Mesenchymal stem cell (in vitro differentiated cells and primary cell): Measurements from ENCODE around the gene MSL1.

Source experiments
- DNase-seq: peaks from one replicate; pipeline ENCODE4 v3.0.0-alpha.2; 2013
- H2AFZ ChIP-seq: one replicate; pipeline ENCODE4 v1.6.1; 2013; ENCODE audit warnings: low read depth, mild to moderate bottlenecking, control low read depth, inconsistent platforms, low read length, moderate library complexity
- H2AK5ac ChIP-seq: 2 replicates; pipeline ENCODE4 v1.6.1; 2013; ENCODE audit warnings: low read length, moderate library complexity, mild to moderate bottlenecking, inconsistent platforms; ENCODE audit not compliant: severe bottlenecking
- H2BK120ac ChIP-seq: one replicate; pipeline ENCODE4 v1.6.1; 2013; ENCODE audit warnings: low read depth, mild to moderate bottlenecking, inconsistent platforms, low read length, moderate library complexity
- H2BK12ac ChIP-seq, 2 experiments: one replicate each; pipeline ENCODE4 v1.6.1; 2013; ENCODE audit warnings: inconsistent platforms in 2 of 2, low read length in 2 of 2, mild to moderate bottlenecking in 2 of 2, moderate library complexity in 2 of 2, control low read depth in 1 of 2
- H2BK15ac ChIP-seq: one replicate; pipeline ENCODE4 v1.6.1; 2013; ENCODE audit warnings: mild to moderate bottlenecking, low read depth, inconsistent platforms; ENCODE audit not compliant: poor library complexity, severe bottlenecking
- H2BK5ac ChIP-seq: 2 replicates; pipeline ENCODE4 v1.6.1; 2013; ENCODE audit warnings: low read depth, mild to moderate bottlenecking, low read length, control low read depth, inconsistent platforms; ENCODE audit not compliant: poor library complexity, severe bottlenecking
- H3K14ac ChIP-seq, 2 experiments: one replicate each; pipeline ENCODE4 v1.6.1; 2013; ENCODE audit warnings: inconsistent platforms in 2 of 2, low read length in 2 of 2, control low read depth in 1 of 2, mild to moderate bottlenecking in 1 of 2, moderate library complexity in 1 of 2
- H3K18ac ChIP-seq, 2 experiments: one replicate each; pipeline ENCODE4 v1.6.1; 2013; ENCODE audit warnings: inconsistent platforms in 2 of 2, low read length in 2 of 2, control low read depth in 1 of 2, low read depth in 1 of 2, mild to moderate bottlenecking in 1 of 2
- H3K23ac ChIP-seq, 2 experiments: one replicate each; pipeline ENCODE4 v1.6.1; 2013; ENCODE audit warnings: inconsistent platforms in 2 of 2, low read length in 2 of 2, mild to moderate bottlenecking in 2 of 2, moderate library complexity in 2 of 2, control low read depth in 1 of 2
- H3K27ac ChIP-seq: 2 replicates; pipeline ENCODE4 v1.5.1; 2013; ENCODE audit warnings: mild to moderate bottlenecking, moderate library complexity, low read length, control low read depth, inconsistent platforms; ENCODE audit not compliant: poor library complexity, severe bottlenecking
- H3K27me3 ChIP-seq, 2 experiments: 2 replicates each; pipeline versions ENCODE4 v1.6.1 to v1.7.0; 2013; ENCODE audit warnings: low read length in 2 of 2, mild to moderate bottlenecking in 2 of 2, moderate library complexity in 2 of 2, control low read depth in 1 of 2, inconsistent platforms in 1 of 2; ENCODE audit not compliant: control insufficient read depth in 1 of 2, insufficient read depth in 1 of 2
- H3K36me3 ChIP-seq, 2 experiments: 2 replicates each; pipeline versions ENCODE4 v1.6.1 to v1.7.0; 2013; ENCODE audit warnings: low read length in 2 of 2, control low read depth in 1 of 2, inconsistent platforms in 1 of 2, low read depth in 1 of 2, mild to moderate bottlenecking in 1 of 2; ENCODE audit not compliant: insufficient read depth in 2 of 2, control insufficient read depth in 1 of 2
- H3K4ac ChIP-seq, 2 experiments: one replicate each; pipeline ENCODE4 v1.6.1; 2013; ENCODE audit warnings: inconsistent platforms in 2 of 2, low read length in 2 of 2, mild to moderate bottlenecking in 2 of 2, moderate library complexity in 2 of 2, control low read depth in 1 of 2, low read depth in 1 of 2
- H3K4me1 ChIP-seq: 2 replicates; pipeline ENCODE4 v1.6.1; 2013; ENCODE audit warnings: low read depth, low read length, control low read depth; ENCODE audit not compliant: control insufficient read depth, insufficient read depth
- H3K4me2 ChIP-seq: 2 replicates; pipeline ENCODE4 v1.6.1; 2013; ENCODE audit warnings: low read length, mild to moderate bottlenecking, inconsistent platforms; ENCODE audit not compliant: poor library complexity, severe bottlenecking
- H3K4me3 ChIP-seq, 2 experiments: 2 replicates each; pipeline versions ENCODE4 v1.5.1 to v1.7.0; 2013; ENCODE audit warnings: low read length in 2 of 2, mild to moderate bottlenecking in 2 of 2, control low read depth in 1 of 2, low read depth in 1 of 2; ENCODE audit not compliant: insufficient read depth in 1 of 2
- H3K79me1 ChIP-seq: replicated peaks from 2 replicates; pipeline ENCODE4 v1.6.1; 2013; ENCODE audit warnings: mild to moderate bottlenecking, control low read depth, low read length, inconsistent platforms; ENCODE audit not compliant: poor library complexity, severe bottlenecking
- H3K9ac ChIP-seq: 2 replicates; pipeline ENCODE4 v1.7.0; 2013; ENCODE audit warnings: mild to moderate bottlenecking, low read length, moderate library complexity
- H3K9me3 ChIP-seq: 2 replicates; pipeline ENCODE4 v1.7.0; 2013; ENCODE audit warnings: mild to moderate bottlenecking, low read length; ENCODE audit not compliant: control insufficient read depth
- H4K8ac ChIP-seq: one replicate; pipeline ENCODE4 v1.6.1; 2013; ENCODE audit warnings: inconsistent platforms, mild to moderate bottlenecking, low read length, moderate library complexity
- H4K91ac ChIP-seq: one replicate; pipeline ENCODE4 v1.6.1; 2013; ENCODE audit warnings: mild to moderate bottlenecking, low read length, inconsistent platforms
- WGBS: methylation state at CpG from one replicate; pipeline ENCODE4 v1.1.7; 2013; ENCODE audit warnings: mixed read lengths; 5-methylcytosine and 5-hydroxymethylcytosine counted together

MSL1 gene

DNA sequence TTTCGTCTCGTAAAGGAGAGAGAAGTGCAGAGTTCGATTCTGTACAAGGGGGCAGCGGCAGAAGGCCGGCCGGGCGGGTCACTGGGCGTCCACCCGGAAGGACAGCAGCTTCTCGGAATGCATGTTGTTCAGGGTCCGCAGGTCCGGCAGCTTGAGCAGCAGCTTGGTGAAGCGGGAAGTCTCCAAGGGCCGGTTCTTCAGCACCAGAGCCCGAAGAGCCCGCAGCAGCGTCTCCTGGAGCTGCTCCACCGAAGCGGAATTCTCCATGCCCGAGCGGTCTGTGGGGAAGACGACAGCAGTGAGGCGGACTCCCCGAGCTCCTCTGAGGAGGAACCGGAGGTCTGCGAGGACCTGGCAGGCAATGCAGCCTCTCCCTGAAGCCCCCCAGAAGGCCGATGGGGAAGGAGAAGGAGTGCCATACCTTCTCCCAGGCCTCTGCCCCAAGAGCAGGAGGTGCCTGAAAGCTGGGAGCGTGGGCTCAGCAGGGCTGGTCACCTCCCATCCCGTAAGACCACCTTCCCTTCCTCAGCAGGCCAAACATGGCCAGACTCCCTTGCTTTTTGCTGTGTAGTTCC, 28.7 kb upstream of the MSL1 start:
- Histone ChIP-seq H3K9me3 (no peaks in the 10 kb centered on the region), H3K4me1 (peaks cover 9% of the 10 kb centered on the region), H2BK12ac (no peak overlapping the region), H3K27ac (no peak overlapping the region), H2BK120ac (no peak overlapping the region), H3K36me3 (peaks cover 71 to 92% of the 10 kb centered on the region in 2 experiments), H2BK15ac (no peak overlapping the region), H3K18ac (no peak overlapping the region), H3K79me1 (peaks cover 10% of the 10 kb centered on the region), H3K4ac (no peak overlapping the region), H3K14ac (no peak overlapping the region), H3K4me3 (no peak overlapping the region), H3K23ac (no peak overlapping the region), H4K91ac (peak overlapping the region; percentile 4), H3K27me3 (no peaks in the 10 kb centered on the region), H2AK5ac (no peak overlapping the region), H3K4me2 (no peak overlapping the region), H3K9ac (peak overlapping the region; percentile 51), H2AFZ (no peak overlapping the region), H4K8ac (peak overlapping the region; percentile 4), H2BK5ac (no peak overlapping the region)
- no peak for DNase-seq
- 95% methylated on average over 29 of the region's 29 CpGs for WGBS

DNA sequence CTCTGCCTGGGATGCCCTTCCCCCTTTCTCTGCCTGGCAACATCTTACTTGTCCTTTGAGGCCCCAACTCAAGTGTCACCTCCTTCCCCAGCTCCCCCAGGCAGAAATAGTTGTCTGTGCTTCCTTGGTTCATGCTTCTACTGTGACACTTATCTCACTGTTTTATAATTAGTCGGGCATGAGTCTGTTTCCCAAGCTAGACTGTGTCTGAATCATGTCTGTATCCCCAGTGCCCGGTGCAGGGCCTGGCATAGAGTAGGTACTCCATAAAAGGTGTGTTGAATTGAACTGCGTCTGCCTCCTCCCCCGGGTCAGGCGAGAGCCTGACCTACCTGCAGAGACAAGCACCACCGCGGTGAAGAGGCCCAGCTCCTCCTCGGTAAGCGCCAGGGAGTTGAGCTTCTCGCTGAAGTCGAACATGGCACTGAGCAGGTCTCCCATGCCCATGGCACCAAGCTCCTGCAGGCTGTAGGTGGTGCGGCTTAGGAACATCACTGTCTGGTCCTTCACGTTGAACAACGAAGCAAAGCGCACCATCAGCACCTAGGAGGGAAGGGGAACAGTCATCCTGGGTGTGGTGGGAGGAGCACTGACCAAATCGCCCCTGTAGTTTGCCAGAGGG, 28.1 kb upstream of the MSL1 start:
- no peak overlapping the region for H4K8ac ChIP-seq
- no peak overlapping the region for H2AFZ ChIP-seq
- H3K27me3 ChIP-seq, result no peaks in the 10 kb centered on the region
- peaks cover 10% of the 10 kb centered on the region for H3K79me1 ChIP-seq
- H3K27ac ChIP-seq, result no peak overlapping the region
- no peak overlapping the region for H2BK120ac ChIP-seq
- H3K23ac ChIP-seq, result no peak overlapping the region
- no peaks in the 10 kb centered on the region for H3K9me3 ChIP-seq
- no peak overlapping the region for H3K14ac ChIP-seq
- H2BK12ac ChIP-seq, result no peak overlapping the region
- H2BK5ac ChIP-seq, result no peak overlapping the region
- DNase-seq, result no peak
- peaks cover 12% of the 10 kb centered on the region for H3K4me1 ChIP-seq
- H4K91ac ChIP-seq, result peak overlapping the region; percentile 4
- H2AK5ac ChIP-seq, result no peak overlapping the region
- H3K4me2 ChIP-seq, result no peak overlapping the region
- 94% methylated on average over 16 of the region's 16 CpGs for WGBS
- no peak overlapping the region for H3K4me3 ChIP-seq
- H3K36me3 ChIP-seq, result peaks cover 65 to 86% of the 10 kb centered on the region in 2 experiments
- H3K4ac ChIP-seq, result no peak overlapping the region
- no peak overlapping the region for H2BK15ac ChIP-seq
- H3K9ac ChIP-seq, result peak overlapping the region; percentile 51
- no peak overlapping the region for H3K18ac ChIP-seq

DNA sequence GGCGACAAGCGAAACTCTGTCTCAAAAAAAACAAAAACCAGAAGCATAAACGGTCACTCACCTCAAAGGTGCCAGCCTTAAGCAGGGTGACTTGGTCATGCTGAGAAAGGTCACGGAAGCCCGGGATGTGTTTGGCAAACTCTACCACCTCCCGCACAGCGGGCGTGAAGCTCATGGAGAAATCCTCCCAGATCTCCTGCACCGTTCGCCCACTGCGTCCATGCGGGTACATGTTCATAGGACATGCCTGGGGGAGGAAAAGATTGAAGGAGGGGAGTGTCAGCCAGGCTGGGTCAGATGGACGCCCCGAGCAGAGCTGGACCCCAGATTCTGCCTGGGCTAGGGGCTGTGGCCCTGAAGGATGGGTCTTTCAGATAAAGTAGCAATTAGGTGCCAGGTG, 26.9 kb upstream of the MSL1 start:
- DNase-seq, result no peak
- no peak overlapping the region for H3K14ac ChIP-seq
- H4K8ac ChIP-seq, result no peak overlapping the region
- H2AK5ac ChIP-seq, result no peak overlapping the region
- WGBS, result 96% methylated on average over 12 of the region's 14 CpGs
- H2BK15ac ChIP-seq, result no peak overlapping the region
- no peak overlapping the region for H3K18ac ChIP-seq
- peaks cover 14% of the 10 kb centered on the region for H3K79me1 ChIP-seq
- H3K4me3 ChIP-seq, result no peak overlapping the region
- no peak overlapping the region for H2BK5ac ChIP-seq
- no peak overlapping the region for H3K9ac ChIP-seq
- no peak overlapping the region for H3K4ac ChIP-seq
- no peak overlapping the region for H2BK120ac ChIP-seq
- H2BK12ac ChIP-seq, result no peak overlapping the region
- peaks cover 56 to 75% of the 10 kb centered on the region in 2 experiments for H3K36me3 ChIP-seq
- no peaks in the 10 kb centered on the region for H3K27me3 ChIP-seq
- no peak overlapping the region for H2AFZ ChIP-seq
- no peak overlapping the region for H3K4me2 ChIP-seq
- peaks cover 18% of the 10 kb centered on the region for H3K4me1 ChIP-seq
- H3K23ac ChIP-seq, result no peak overlapping the region
- H4K91ac ChIP-seq, result no peak overlapping the region
- H3K27ac ChIP-seq, result no peak overlapping the region
- H3K9me3 ChIP-seq, result no peaks in the 10 kb centered on the region

DNA sequence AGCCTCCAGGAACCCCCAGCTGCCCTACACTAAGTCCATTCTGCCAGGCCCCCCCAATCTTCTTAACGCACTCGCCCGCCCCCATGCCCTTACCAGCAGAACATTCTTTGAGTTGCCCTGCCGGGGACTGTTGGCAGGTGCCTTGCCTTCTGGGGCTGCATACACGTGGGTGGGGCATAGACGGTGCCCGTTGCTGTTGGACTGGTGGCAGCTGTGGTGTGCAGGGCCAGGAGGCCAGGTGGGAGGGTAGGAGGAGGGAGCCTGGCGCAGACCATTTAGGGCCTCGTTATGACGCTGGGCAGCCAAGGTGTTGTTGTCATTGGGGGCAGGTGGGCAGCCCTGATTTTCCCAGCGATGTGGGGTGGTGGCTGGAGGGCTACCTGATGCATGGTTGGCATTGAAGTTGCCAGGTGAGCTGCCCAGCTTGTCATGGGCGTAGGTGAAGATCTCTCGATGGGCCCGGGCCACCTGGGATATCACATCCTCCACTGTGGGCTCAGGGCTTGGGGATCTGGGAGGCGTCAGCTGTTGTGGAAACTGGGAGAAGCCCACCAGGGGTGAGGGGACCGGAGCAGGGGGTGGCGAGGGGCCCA, 26.3 kb upstream of the MSL1 start:
- Histone ChIP-seq H3K23ac (no peak overlapping the region), H3K4ac (no peak overlapping the region), H3K14ac (no peak overlapping the region), H2BK12ac (no peak overlapping the region), H3K4me1 (peaks cover 21% of the 10 kb centered on the region), H3K36me3 (peaks cover 54 to 69% of the 10 kb centered on the region in 2 experiments), H4K91ac (no peak overlapping the region), H2BK15ac (no peak overlapping the region), H4K8ac (no peak overlapping the region), H2BK120ac (no peak overlapping the region), H3K9me3 (no peaks in the 10 kb centered on the region), H2AK5ac (no peak overlapping the region), H3K4me3 (peak overlapping the region in 1 of 2 experiments; percentile 0), H2AFZ (no peak overlapping the region), H3K27me3 (no peaks in the 10 kb centered on the region), H3K27ac (no peak overlapping the region), H2BK5ac (no peak overlapping the region), H3K18ac (no peak overlapping the region), H3K4me2 (no peak overlapping the region), H3K79me1 (peaks cover 16% of the 10 kb centered on the region), H3K9ac (no peak overlapping the region)
- 94% methylated on average over 17 of the region's 17 CpGs for WGBS
- no peak for DNase-seq
